ENCODE measurements around the gene EME1.

Gene EME1

DNA sequence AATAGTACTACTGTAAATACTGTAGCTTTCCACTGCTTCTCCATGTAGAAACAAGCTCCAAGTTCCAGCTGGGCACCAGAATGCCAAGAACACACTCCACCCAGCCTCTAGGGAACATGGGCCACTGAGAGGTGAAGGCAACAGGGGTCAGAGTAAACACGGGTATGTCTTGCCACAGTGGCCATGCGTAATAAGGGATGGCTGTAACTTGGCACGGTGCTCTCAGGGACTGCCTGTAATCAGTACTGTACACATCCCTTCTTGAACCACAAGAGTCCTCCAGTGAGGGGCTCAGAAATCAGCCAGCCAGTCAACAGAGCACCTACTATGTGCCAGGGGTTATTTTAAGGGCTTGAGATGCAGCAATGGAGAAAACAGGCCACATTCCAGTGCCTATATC lies 13.5 kb downstream of the EME1 start:
- Histone ChIP-seq H3K79me2 (ENCODE audit: insufficient read depth, low read length) (peaks cover 10% of the 10 kb centered on the region), H2AFZ (ENCODE audit: low read depth, low read length) (no peak overlapping the region), H3K4me1 (ENCODE audit: insufficient read depth, low read length) (no peaks in the 10 kb centered on the region), H3K27me3 (ENCODE audit: insufficient read depth, low read length, poor library complexity) (no peaks in the 10 kb centered on the region), H3K27ac (ENCODE audit: low read length) (no peak overlapping the region), H4K20me1 (ENCODE audit: insufficient read depth, low read length) (peaks cover 14% of the 10 kb centered on the region; the same call in 1 of the 2 replicates), H3K36me3 (ENCODE audit: insufficient read depth, low read length) (peaks cover 100% of the 10 kb centered on the region), H3K9me3 (ENCODE audit: insufficient read depth, low read length, severe bottlenecking) (no peaks in the 10 kb centered on the region), H3K4me3 (ENCODE audit: low read depth in 1 of 2, low read length in 2 of 2) (no peak overlapping the region), H3K4me2 (ENCODE audit: insufficient read depth, low read length) (no peak overlapping the region), H3K9ac (ENCODE audit: low read depth, low read length) (no peak overlapping the region)
- TF ChIP-seq EZH2 (IDR thresholded peaks at IDR 0.05; ENCODE audit: borderline replicate concordance, low read depth, low read length, severe bottlenecking) = no peak
- TF ChIP-seq, protein P1, sequence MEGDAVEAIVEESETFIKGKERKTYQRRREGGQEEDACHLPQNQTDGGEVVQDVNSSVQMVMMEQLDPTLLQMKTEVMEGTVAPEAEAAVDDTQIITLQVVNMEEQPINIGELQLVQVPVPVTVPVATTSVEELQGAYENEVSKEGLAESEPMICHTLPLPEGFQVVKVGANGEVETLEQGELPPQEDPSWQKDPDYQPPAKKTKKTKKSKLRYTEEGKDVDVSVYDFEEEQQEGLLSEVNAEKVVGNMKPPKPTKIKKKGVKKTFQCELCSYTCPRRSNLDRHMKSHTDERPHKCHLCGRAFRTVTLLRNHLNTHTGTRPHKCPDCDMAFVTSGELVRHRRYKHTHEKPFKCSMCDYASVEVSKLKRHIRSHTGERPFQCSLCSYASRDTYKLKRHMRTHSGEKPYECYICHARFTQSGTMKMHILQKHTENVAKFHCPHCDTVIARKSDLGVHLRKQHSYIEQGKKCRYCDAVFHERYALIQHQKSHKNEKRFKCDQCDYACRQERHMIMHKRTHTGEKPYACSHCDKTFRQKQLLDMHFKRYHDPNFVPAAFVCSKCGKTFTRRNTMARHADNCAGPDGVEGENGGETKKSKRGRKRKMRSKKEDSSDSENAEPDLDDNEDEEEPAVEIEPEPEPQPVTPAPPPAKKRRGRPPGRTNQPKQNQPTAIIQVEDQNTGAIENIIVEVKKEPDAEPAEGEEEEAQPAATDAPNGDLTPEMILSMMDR (IDR thresholded peaks at IDR 0.05; ENCODE audit: borderline replicate concordance, extremely low read depth, low read length, poor library complexity, severe bottlenecking) = no peak
- ATAC-seq (ENCODE audit: insufficient read depth, low read depth) (no peak), DNase-seq (no peak)

DNA sequence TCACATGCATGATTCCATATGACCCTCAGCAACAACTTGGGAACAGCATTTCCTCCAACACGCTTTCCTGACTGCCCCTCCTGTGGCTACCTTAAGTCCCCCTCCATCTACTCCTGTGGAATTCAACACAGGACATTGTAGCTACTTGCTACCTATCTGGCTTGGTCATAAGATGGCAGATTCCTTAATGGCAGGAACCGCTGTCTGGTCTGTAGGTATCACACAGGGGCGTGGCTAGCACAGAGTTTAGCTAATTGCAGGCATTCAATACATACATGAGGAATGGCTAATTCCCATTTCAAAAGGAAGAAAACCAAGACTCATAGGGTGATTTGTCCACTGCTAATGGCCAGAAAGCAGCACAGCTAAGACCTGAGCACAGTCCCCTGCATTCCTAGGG lies 15.7 kb downstream of the EME1 start:
- no peak overlapping the region for H3K9ac ChIP-seq (ENCODE audit: low read depth, low read length)
- DNase-seq (no peak), ATAC-seq (ENCODE audit: insufficient read depth, low read depth) (no peak)
- no peak overlapping the region for H3K4me2 ChIP-seq (ENCODE audit: insufficient read depth, low read length)
- H3K27me3 ChIP-seq (ENCODE audit: insufficient read depth, low read length, poor library complexity) = no peaks in the 10 kb centered on the region
- no peaks in the 10 kb centered on the region for H3K9me3 ChIP-seq (ENCODE audit: insufficient read depth, low read length, severe bottlenecking)
- H3K4me1 ChIP-seq (ENCODE audit: insufficient read depth, low read length) = no peaks in the 10 kb centered on the region
- peaks cover 14% of the 10 kb centered on the region; the same call in 1 of the 2 replicates for H4K20me1 ChIP-seq (ENCODE audit: insufficient read depth, low read length)
- TF ChIP-seq, protein P1 (IDR thresholded peaks at IDR 0.05; ENCODE audit: borderline replicate concordance, extremely low read depth, low read length, poor library complexity, severe bottlenecking) = no peak
- peaks cover 28% of the 10 kb centered on the region for H3K79me2 ChIP-seq (ENCODE audit: insufficient read depth, low read length)
- no peak overlapping the region for H3K27ac ChIP-seq (ENCODE audit: low read length)
- peaks cover 100% of the 10 kb centered on the region for H3K36me3 ChIP-seq (ENCODE audit: insufficient read depth, low read length)
- H2AFZ ChIP-seq (ENCODE audit: low read depth, low read length) = no peak overlapping the region
- no peak overlapping the region for H3K4me3 ChIP-seq (ENCODE audit: low read depth in 1 of 2, low read length in 2 of 2)

DNA sequence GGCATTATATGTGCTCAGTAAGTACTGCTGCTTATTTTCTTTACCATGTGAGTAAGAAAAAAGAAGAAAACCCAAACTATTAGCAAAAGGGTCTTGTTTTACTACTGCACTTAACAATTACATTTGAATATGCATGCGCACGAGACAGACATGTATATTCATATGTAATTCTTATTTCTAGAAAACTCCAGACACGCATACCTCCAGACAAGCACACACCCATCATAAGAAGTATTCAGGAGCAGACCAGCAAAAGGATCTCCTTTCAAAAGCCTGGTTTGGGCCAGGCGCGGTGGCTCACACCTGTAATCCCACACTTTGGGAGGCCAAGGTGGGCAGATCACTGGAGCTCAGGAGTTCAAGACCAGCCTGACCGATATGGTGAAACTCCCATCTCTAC lies 16.5 kb downstream of the EME1 start:
- Histone ChIP-seq H3K79me2 (ENCODE audit: insufficient read depth, low read length) (peaks cover 36% of the 10 kb centered on the region), H3K9ac (ENCODE audit: low read depth, low read length) (no peak overlapping the region), H3K4me1 (ENCODE audit: insufficient read depth, low read length) (0 out of 2 replicates have a peak, but pooled peaks cover 4% of the 10 kb centered on the region), H4K20me1 (ENCODE audit: insufficient read depth, low read length) (peaks cover 20% of the 10 kb centered on the region; the same call in 1 of the 2 replicates), H2AFZ (ENCODE audit: low read depth, low read length) (no peak overlapping the region), H3K4me3 (ENCODE audit: low read depth in 1 of 2, low read length in 2 of 2) (no peak overlapping the region), H3K27me3 (ENCODE audit: insufficient read depth, low read length, poor library complexity) (no peaks in the 10 kb centered on the region), H3K4me2 (ENCODE audit: insufficient read depth, low read length) (no peak overlapping the region), H3K36me3 (ENCODE audit: insufficient read depth, low read length) (peaks cover 100% of the 10 kb centered on the region), H3K9me3 (ENCODE audit: insufficient read depth, low read length, severe bottlenecking) (no peaks in the 10 kb centered on the region), H3K27ac (ENCODE audit: low read length) (no peak overlapping the region)
- no peak for ATAC-seq (ENCODE audit: insufficient read depth, low read depth)
- no peak for TF ChIP-seq EZH2 (IDR thresholded peaks at IDR 0.05; ENCODE audit: borderline replicate concordance, low read depth, low read length, severe bottlenecking)
- TF ChIP-seq, protein P1 (IDR thresholded peaks at IDR 0.05; ENCODE audit: borderline replicate concordance, extremely low read depth, low read length, poor library complexity, severe bottlenecking) = no peak
- no peak for DNase-seq

DNA sequence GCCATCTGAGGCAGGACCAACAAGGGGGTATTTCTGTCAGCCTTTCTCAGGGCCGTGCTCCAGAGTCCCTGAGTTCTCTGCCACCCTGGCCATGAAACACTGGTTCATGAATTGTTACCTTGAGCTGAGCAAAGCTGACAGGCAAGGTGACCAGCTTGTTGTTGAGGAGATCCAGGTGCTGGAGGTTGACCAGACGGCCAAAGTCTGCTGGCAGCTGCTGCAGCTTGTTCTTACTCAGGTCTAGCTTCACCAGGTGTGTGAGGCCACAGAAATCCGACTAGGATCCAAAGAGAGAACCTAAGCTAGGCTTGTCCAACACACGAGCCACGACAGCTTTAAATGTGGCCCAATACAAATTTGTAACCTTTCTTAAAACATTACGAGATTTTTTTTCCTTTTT lies 19.6 kb downstream of the EME1 start:
- DNase-seq = no peak

More for the DNA sequence above, 19.6 kb downstream of the EME1 start:
- Histone ChIP-seq H3K4me2 (ENCODE audit: insufficient read depth, low read length) (no peak overlapping the region), H2AFZ (ENCODE audit: low read depth, low read length) (no peak overlapping the region), H4K20me1 (ENCODE audit: insufficient read depth, low read length) (peaks cover 40% of the 10 kb centered on the region; the same call in 1 of the 2 replicates), H3K79me2 (ENCODE audit: insufficient read depth, low read length) (peaks cover 65% of the 10 kb centered on the region), H3K27ac (ENCODE audit: low read length) (no peak overlapping the region), H3K27me3 (ENCODE audit: insufficient read depth, low read length, poor library complexity) (no peaks in the 10 kb centered on the region), H3K4me3 (ENCODE audit: low read depth in 1 of 2, low read length in 2 of 2) (no peak overlapping the region), H3K4me1 (ENCODE audit: insufficient read depth, low read length) (peaks cover 28% of the 10 kb centered on the region), H3K36me3 (ENCODE audit: insufficient read depth, low read length) (peaks cover 86% of the 10 kb centered on the region), H3K9ac (ENCODE audit: low read depth, low read length) (no peak overlapping the region), H3K9me3 (ENCODE audit: insufficient read depth, low read length, severe bottlenecking) (no peaks in the 10 kb centered on the region)
- ATAC-seq (ENCODE audit: insufficient read depth, low read depth) = no peak
- no peak for TF ChIP-seq EZH2 (IDR thresholded peaks at IDR 0.05; ENCODE audit: borderline replicate concordance, low read depth, low read length, severe bottlenecking)
- TF ChIP-seq, protein P1 (IDR thresholded peaks at IDR 0.05; ENCODE audit: borderline replicate concordance, extremely low read depth, low read length, poor library complexity, severe bottlenecking) = no peak

All from DND-41 (cell line).